Neural cell (in vitro differentiated cells): ENCODE results near the gene BCL2L15. TPM values are rescaled to one million over a fixed set of nuclear protein-coding genes. Genes with fewer than 3 reads are reported as not detected.

Source experiments
- H2AFZ ChIP-seq: fragments of 200-600, 300-800 bp; sonication (generic), shearing (Covaris generic); 2 replicates; pipeline ENCODE4 v1.6.0; 2014; ENCODE audit warnings: low read depth, mild to moderate bottlenecking, antibody characterized with exemption, low read length, moderate library complexity
- H3F3A ChIP-seq: fragments of 200-600 bp; shearing (Covaris generic); 2 replicates; pipeline ENCODE4 v1.6.1; 2016; ENCODE audit warnings: mild to moderate bottlenecking, moderate library complexity, mixed read lengths, antibody characterized with exemption, low read length; ENCODE audit not compliant: insufficient read depth, poor library complexity, severe bottlenecking
- H3K27ac ChIP-seq: fragments of 200-600, 300-800 bp; sonication (generic), shearing (Covaris generic); 2 replicates; pipeline ENCODE4 v1.5.1; 2014; ENCODE audit warnings: mild to moderate bottlenecking, low read length, moderate library complexity
- H3K27me3 ChIP-seq: fragments of 300-800, 200-600 bp; sonication (generic), shearing (Covaris generic); 2 replicates; pipeline ENCODE4 v1.6.0; 2014; ENCODE audit warnings: mild to moderate bottlenecking, low read depth, low read length, moderate library complexity; ENCODE audit not compliant: insufficient read depth
- H3K36me3 ChIP-seq: fragments of 300-800, 200-600 bp; sonication (generic), shearing (Covaris generic); 2 replicates; pipeline ENCODE4 v1.5.1; 2014; ENCODE audit warnings: mild to moderate bottlenecking, antibody characterized with exemption, low read length, moderate library complexity; ENCODE audit not compliant: insufficient read depth
- H3K4me2 ChIP-seq: fragments of 300-800, 200-600 bp; sonication (generic), shearing (Covaris generic); 2 replicates; pipeline ENCODE4 v1.6.0; 2014; ENCODE audit warnings: mild to moderate bottlenecking, low read length
- H3K4me3 ChIP-seq: fragments of 300-800, 200-600 bp; sonication (generic), shearing (Covaris generic); 2 replicates; pipeline ENCODE4 v1.5.1; 2014; ENCODE audit warnings: mild to moderate bottlenecking, low read length, moderate library complexity
- H3K79me2 ChIP-seq: fragments of 200-600 bp; shearing (Covaris generic); replicated peaks from 2 replicates; pipeline ENCODE4 v1.6.0; 2014; ENCODE audit warnings: mild to moderate bottlenecking, low read length, moderate library complexity; ENCODE audit not compliant: insufficient read depth
- H3K9ac ChIP-seq: fragments of 300-800, 200-600 bp; sonication (generic), shearing (Covaris generic); 2 replicates; pipeline ENCODE4 v1.6.1; 2016; ENCODE audit warnings: mild to moderate bottlenecking, low read length, mixed read lengths
- H3K9me2 ChIP-seq: fragments of 200-600 bp; shearing (Covaris generic); 2 replicates; pipeline ENCODE4 v1.6.1; 2016; ENCODE audit warnings: mild to moderate bottlenecking, low read length, mixed read lengths; ENCODE audit not compliant: insufficient read depth
- H3K9me3 ChIP-seq: fragments of 200-600, 300-800 bp; sonication (generic), shearing (Covaris generic); 2 replicates; pipeline ENCODE4 v1.6.1; 2016; ENCODE audit warnings: mild to moderate bottlenecking, mixed run types, low read length, moderate library complexity, mixed read lengths
- H4K20me1 ChIP-seq: fragments of 200-600 bp; shearing (Covaris generic); 2 replicates; pipeline ENCODE4 v1.6.1; 2016; ENCODE audit warnings: mild to moderate bottlenecking, mixed run types; ENCODE audit not compliant: insufficient read depth
- CTCF ChIP-seq: fragments of 450-650 bp; IDR thresholded peaks from 2 replicates; pipeline ENCODE4 v1.5.1; 2014; ENCODE audit warnings: antibody characterized with exemption, mild to moderate bottlenecking, moderate library complexity; ENCODE audit not compliant: poor library complexity, severe bottlenecking
- EP300 ChIP-seq: fragments of 450-650 bp; conservative IDR thresholded peaks from 2 replicates; pipeline ENCODE4 v1.6.1; 2014; ENCODE audit warnings: antibody characterized with exemption, mild to moderate bottlenecking, moderate library complexity; ENCODE audit not compliant: poor library complexity, severe bottlenecking
- EZH2 ChIP-seq: fragments of 200-600, 300-800 bp; shearing (Covaris generic), sonication (generic); IDR thresholded peaks from 2 replicates; pipeline ENCODE4 v1.6.1; 2014; ENCODE audit warnings: antibody characterized with exemption, low read length, borderline replicate concordance, mild to moderate bottlenecking; ENCODE audit not compliant: insufficient read depth, poor library complexity, severe bottlenecking
- MXI1 ChIP-seq: fragments of 450-650 bp; conservative IDR thresholded peaks from 2 replicates; pipeline ENCODE4 v1.6.1; 2014; ENCODE audit warnings: antibody characterized with exemption, mild to moderate bottlenecking; ENCODE audit not compliant: poor library complexity, severe bottlenecking
- POLR2AphosphoS5 ChIP-seq: IDR thresholded peaks from 2 replicates; pipeline ENCODE4 v1.6.1; 2012
- RAD21 ChIP-seq: fragments of 450-650 bp; conservative IDR thresholded peaks from 2 replicates; pipeline ENCODE4 v1.6.1; 2014; ENCODE audit warnings: antibody characterized with exemption, mild to moderate bottlenecking, moderate library complexity
- SMC3 ChIP-seq: fragments of 450-650 bp; conservative IDR thresholded peaks from 2 replicates; pipeline ENCODE4 v1.6.1; 2014; ENCODE audit warnings: antibody characterized with exemption, mild to moderate bottlenecking, moderate library complexity; ENCODE audit not compliant: poor library complexity
- TAF1 ChIP-seq: IDR thresholded peaks from 2 replicates; pipeline ENCODE4 v1.6.1; 2012; ENCODE audit warnings: low read depth
- polyA plus RNA-seq: library from polyadenylated mRNA; depleted of rRNA; stranded (reverse); fragments of >200 nt; gene quantifications from 2 replicates; pipeline ENCODE4 v1.2.3, GENCODE V29; 2014
- TF ChIP-seq, protein P1 (sequence below): IDR thresholded peaks from 2 replicates; pipeline ENCODE4 v1.6.1; 2012; ENCODE audit warnings: borderline replicate concordance

BCL2L15 gene
- polyA plus RNA-seq, 1 donor from 2014 or later, result 4.7 TPM

DNA sequence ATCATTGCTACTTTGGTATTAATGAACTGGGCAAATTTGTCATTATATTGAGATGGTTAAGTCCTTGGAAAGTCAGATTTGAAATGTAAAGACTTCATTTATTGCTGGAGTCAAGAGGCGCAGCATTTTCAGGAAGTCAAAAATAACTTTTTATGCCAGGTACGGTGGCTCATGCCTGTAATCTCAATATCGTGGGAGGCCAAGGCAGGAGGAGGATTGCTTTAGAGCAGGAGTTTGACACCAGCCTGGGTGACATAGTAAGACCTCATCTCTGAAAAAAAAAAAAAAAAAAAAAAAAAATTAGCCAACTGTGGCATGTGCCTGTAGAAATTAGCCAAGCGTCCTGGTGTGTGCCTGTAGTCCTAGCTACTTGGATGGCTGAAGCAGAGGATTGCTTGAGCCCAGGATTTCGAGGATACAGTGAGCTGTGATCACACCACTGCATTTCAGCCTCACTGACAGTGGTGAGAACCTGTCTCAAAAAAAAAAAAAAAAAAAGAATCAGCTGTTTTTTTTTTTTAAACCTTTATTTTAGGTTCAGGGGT lies 47.2 kb upstream of the BCL2L15 start:
- no peak for TF ChIP-seq EZH2
- Histone ChIP-seq H3K27me3 (no peaks in the 10 kb centered on the region), H3K27ac (no peak overlapping the region), H3K9me3 (no peaks in the 10 kb centered on the region), H4K20me1 (no peaks in the 10 kb centered on the region), H3K9me2 (no peaks in the 10 kb centered on the region), H2AFZ (no peak overlapping the region), H3K79me2 (peaks cover 84% of the 10 kb centered on the region), H3K4me3 (no peak overlapping the region), H3K9ac (no peak overlapping the region), H3K36me3 (no peaks in the 10 kb centered on the region), H3F3A (peaks cover 6% of the 10 kb centered on the region), H3K4me2 (no peak overlapping the region)

GRCh38 chr1:113934006-113934405 lies 46.6 kb upstream of the BCL2L15 start:
- Histone ChIP-seq H3K27ac (no peak overlapping the region), H3K79me2 (peaks cover 82% of the 10 kb centered on the region), H3K36me3 (no peaks in the 10 kb centered on the region), H3F3A (peaks cover 6% of the 10 kb centered on the region), H3K4me3 (no peak overlapping the region), H2AFZ (no peak overlapping the region), H4K20me1 (no peaks in the 10 kb centered on the region), H3K4me2 (no peak overlapping the region), H3K9me3 (no peaks in the 10 kb centered on the region), H3K27me3 (no peaks in the 10 kb centered on the region), H3K9ac (no peak overlapping the region), H3K9me2 (no peaks in the 10 kb centered on the region)
- no peak for TF ChIP-seq CTCF
- TF ChIP-seq TAF1, result no peak
- no peak for TF ChIP-seq POLR2AphosphoS5
- no peak for TF ChIP-seq EZH2
- TF ChIP-seq, protein P1, sequence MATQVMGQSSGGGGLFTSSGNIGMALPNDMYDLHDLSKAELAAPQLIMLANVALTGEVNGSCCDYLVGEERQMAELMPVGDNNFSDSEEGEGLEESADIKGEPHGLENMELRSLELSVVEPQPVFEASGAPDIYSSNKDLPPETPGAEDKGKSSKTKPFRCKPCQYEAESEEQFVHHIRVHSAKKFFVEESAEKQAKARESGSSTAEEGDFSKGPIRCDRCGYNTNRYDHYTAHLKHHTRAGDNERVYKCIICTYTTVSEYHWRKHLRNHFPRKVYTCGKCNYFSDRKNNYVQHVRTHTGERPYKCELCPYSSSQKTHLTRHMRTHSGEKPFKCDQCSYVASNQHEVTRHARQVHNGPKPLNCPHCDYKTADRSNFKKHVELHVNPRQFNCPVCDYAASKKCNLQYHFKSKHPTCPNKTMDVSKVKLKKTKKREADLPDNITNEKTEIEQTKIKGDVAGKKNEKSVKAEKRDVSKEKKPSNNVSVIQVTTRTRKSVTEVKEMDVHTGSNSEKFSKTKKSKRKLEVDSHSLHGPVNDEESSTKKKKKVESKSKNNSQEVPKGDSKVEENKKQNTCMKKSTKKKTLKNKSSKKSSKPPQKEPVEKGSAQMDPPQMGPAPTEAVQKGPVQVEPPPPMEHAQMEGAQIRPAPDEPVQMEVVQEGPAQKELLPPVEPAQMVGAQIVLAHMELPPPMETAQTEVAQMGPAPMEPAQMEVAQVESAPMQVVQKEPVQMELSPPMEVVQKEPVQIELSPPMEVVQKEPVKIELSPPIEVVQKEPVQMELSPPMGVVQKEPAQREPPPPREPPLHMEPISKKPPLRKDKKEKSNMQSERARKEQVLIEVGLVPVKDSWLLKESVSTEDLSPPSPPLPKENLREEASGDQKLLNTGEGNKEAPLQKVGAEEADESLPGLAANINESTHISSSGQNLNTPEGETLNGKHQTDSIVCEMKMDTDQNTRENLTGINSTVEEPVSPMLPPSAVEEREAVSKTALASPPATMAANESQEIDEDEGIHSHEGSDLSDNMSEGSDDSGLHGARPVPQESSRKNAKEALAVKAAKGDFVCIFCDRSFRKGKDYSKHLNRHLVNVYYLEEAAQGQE, result no peak
- no peak for TF ChIP-seq MXI1
- TF ChIP-seq RAD21, result no peak
- TF ChIP-seq SMC3, result no peak
- TF ChIP-seq EP300, result no peak

GRCh38 chr1:113931451-113931851 lies 44.1 kb upstream of the BCL2L15 start:
- no peaks in the 10 kb centered on the region for H3K36me3 ChIP-seq
- no peaks in the 10 kb centered on the region for H3K27me3 ChIP-seq
- no peaks in the 10 kb centered on the region for H3K9me3 ChIP-seq
- no peak for TF ChIP-seq RAD21
- H4K20me1 ChIP-seq, result no peaks in the 10 kb centered on the region
- H3K4me2 ChIP-seq, result peak overlapping the region; percentile 79
- peak overlapping the region; percentile 96 for H3K4me3 ChIP-seq
- H3K79me2 ChIP-seq, result peaks cover 61% of the 10 kb centered on the region
- H3K9me2 ChIP-seq, result no peaks in the 10 kb centered on the region
- peaks cover 6% of the 10 kb centered on the region for H3F3A ChIP-seq
- H3K9ac ChIP-seq, result no peak overlapping the region
- no peak overlapping the region for H2AFZ ChIP-seq
- H3K27ac ChIP-seq, result no peak overlapping the region
